SK-N-SH (cell line): ENCODE measurements around the gene MTCH2. TPM values are rescaled to one million over a fixed set of nuclear protein-coding genes. Genes with fewer than 3 reads are reported as not detected.

Experiments
- CTCF ChIA-PET: fragments of 300-600, 350-600 bp; formaldehyde crosslinking; extraction: SDS; loops from one replicate; lab custom pipeline; 2021; lab: Yijun Ruan, JAX
- POLR2A ChIA-PET: fragments of 350-600 bp; sonication (Branson Sonifier 250); formaldehyde crosslinking; extraction: SDS; loops from one replicate; lab custom pipeline; 2020; ENCODE audit warnings: antibody characterized with exemption, inconsistent platforms; lab: Yijun Ruan, JAX
- DNase-seq: peaks from one replicate; pipeline ENCODE4 v3.0.0; 2012
- H2AFZ ChIP-seq: fragments of 200-600 bp; sonication (generic); 2 replicates; pipeline ENCODE4 v1.8.1; 2016; ENCODE audit warnings: antibody characterized with exemption, mild to moderate bottlenecking, low read depth
- H3F3A ChIP-seq: fragments of 200-600 bp; sonication (generic); replicated peaks from 2 replicates; pipeline ENCODE3; 2016; ENCODE audit warnings: antibody characterized with exemption, mild to moderate bottlenecking; ENCODE audit not compliant: insufficient read depth
- H3K27ac ChIP-seq, 2 experiments: fragments of 200-500 bp in 1 of 2; fragments of 200-600 bp in 1 of 2; sonication (Bioruptor generic) in 1 of 2; sonication (generic), shearing (Covaris generic) in 1 of 2; 2 replicates each; pipeline versions ENCODE4 v1.5.1 to v1.6.1; 2014 to 2016; ENCODE audit warnings: low read depth in 2 of 2, inconsistent platforms in 1 of 2, low read length in 1 of 2, mild to moderate bottlenecking in 1 of 2, mixed read lengths in 1 of 2
- H3K27me3 ChIP-seq: fragments of 200-600 bp; sonication (generic), shearing (Covaris generic); 2 replicates; pipeline ENCODE4 v1.6.1; 2016; ENCODE audit warnings: mixed run types; ENCODE audit not compliant: insufficient read depth
- H3K36me3 ChIP-seq, 2 experiments: fragments of 200-500 bp in 1 of 2; fragments of 200-600 bp in 1 of 2; sonication (Bioruptor generic) in 1 of 2; sonication (generic) in 1 of 2; replicated peaks in 1 of 2; 2 replicates each; pipeline versions ENCODE3 to v1.5.1; 2014 to 2016; ENCODE audit warnings: low read length in 1 of 2, mild to moderate bottlenecking in 1 of 2; ENCODE audit not compliant: insufficient read depth in 2 of 2, control insufficient read depth in 1 of 2
- H3K4me1 ChIP-seq, 2 experiments: fragments of 200-500 bp in 1 of 2; fragments of 200-600 bp in 1 of 2; sonication (Bioruptor generic) in 1 of 2; sonication (generic), shearing (Covaris generic) in 1 of 2; 2 replicates each; pipeline versions ENCODE4 v1.5.1 to v1.6.1; 2014 to 2016; ENCODE audit warnings: low read depth in 1 of 2, low read length in 1 of 2, mixed run types in 1 of 2; ENCODE audit not compliant: insufficient read depth in 2 of 2, control insufficient read depth in 1 of 2
- H3K4me2 ChIP-seq: fragments of 200-600 bp; sonication (generic), shearing (Covaris generic); 2 replicates; pipeline ENCODE4 v1.6.1; 2017; ENCODE audit warnings: mixed run types
- H3K4me3 ChIP-seq, 2 experiments: fragments of 200-500 bp in 1 of 2; fragments of 200-600 bp in 1 of 2; sonication (Bioruptor generic) in 1 of 2; sonication (generic), shearing (Covaris generic) in 1 of 2; 2 replicates each; pipeline versions ENCODE4 v1.5.1 to v1.8.1; 2014 to 2016; ENCODE audit warnings: low read depth in 2 of 2, inconsistent platforms in 1 of 2, low read length in 1 of 2, mild to moderate bottlenecking in 1 of 2, mixed read lengths in 1 of 2, moderate library complexity in 1 of 2
- H3K79me2 ChIP-seq: fragments of 200-600 bp; sonication (generic); 2 replicates; pipeline ENCODE4 v1.8.1; 2017; ENCODE audit warnings: mild to moderate bottlenecking; ENCODE audit not compliant: insufficient read depth
- H3K9ac ChIP-seq: fragments of 200-600 bp; sonication (generic); 2 replicates; pipeline ENCODE4 v1.6.1; 2017; ENCODE audit warnings: mixed run types
- H3K9me2 ChIP-seq: fragments of 200-600 bp; sonication (generic); 2 replicates; pipeline ENCODE4 v1.6.1; 2017; ENCODE audit warnings: mixed run types
- H3K9me3 ChIP-seq: fragments of 200-600 bp; sonication (generic); 2 replicates; pipeline ENCODE4 v1.6.1; 2017; ENCODE audit warnings: mixed run types, mild to moderate bottlenecking, moderate library complexity
- H4K20me1 ChIP-seq: fragments of 200-600 bp; sonication (generic); 2 replicates; pipeline ENCODE4 v1.6.1; 2017; ENCODE audit warnings: mild to moderate bottlenecking, mixed run types; ENCODE audit not compliant: insufficient read depth
- CHD2 ChIP-seq: fragments of 150-350 bp; IDR thresholded peaks from 2 replicates; pipeline ENCODE4 v1.6.1; 2018; ENCODE audit warnings: low read length; ENCODE audit not compliant: partially characterized antibody
- ELF1 ChIP-seq: IDR thresholded peaks from 2 replicates; pipeline ENCODE4 v1.4.0; 2012
- EP300 ChIP-seq, 2 experiments: IDR thresholded peaks; 2 replicates each; pipeline versions ENCODE4 v1.4.0 to v1.6.1; 2012; ENCODE audit warnings: borderline replicate concordance in 1 of 2, low read depth in 1 of 2, low read length in 1 of 2
- EZH2phosphoT487 ChIP-seq: fragments of 200-600 bp; sonication (generic); IDR thresholded peaks from 2 replicates; pipeline ENCODE4 v1.6.1; 2017; ENCODE audit warnings: low read depth, mixed run types, mild to moderate bottlenecking, antibody characterized with exemption, moderate library complexity, borderline replicate concordance
- FOXJ3 ChIP-seq: sonication (generic); formaldehyde crosslinking; IDR thresholded peaks from 2 replicates; pipeline ENCODE4 v1.5.1; 2020; ENCODE audit warnings: mild to moderate bottlenecking, missing genetic modification reagents
- GABPA ChIP-seq: IDR thresholded peaks from 2 replicates; pipeline ENCODE4 v1.4.0; 2012; ENCODE audit warnings: low read depth, mild to moderate bottlenecking
- GATA2 ChIP-seq: sonication (generic); formaldehyde crosslinking; IDR thresholded peaks from 2 replicates; pipeline ENCODE4 v1.5.0; 2020; ENCODE audit warnings: mild to moderate bottlenecking, missing genetic modification reagents
- MEF2A ChIP-seq: IDR thresholded peaks from 2 replicates; pipeline ENCODE4 v1.4.0; 2012; ENCODE audit warnings: low read depth, borderline replicate concordance
- MXI1 ChIP-seq: IDR thresholded peaks from 2 replicates; pipeline ENCODE4 v1.6.1; 2012; ENCODE audit warnings: mild to moderate bottlenecking, low read depth, low read length, improper control_type of control experiment
- NFIC ChIP-seq: IDR thresholded peaks from 2 replicates; pipeline ENCODE4 v1.4.0; 2012; ENCODE audit warnings: borderline replicate concordance
- NRF1 ChIP-seq: IDR thresholded peaks from 2 replicates; pipeline ENCODE4 v1.6.1; 2012; ENCODE audit warnings: low read depth, mild to moderate bottlenecking, low read length
- RAD21 ChIP-seq: IDR thresholded peaks from 2 replicates; pipeline ENCODE4 v1.6.1; 2012; ENCODE audit warnings: mild to moderate bottlenecking, low read length
- RFX5 ChIP-seq: IDR thresholded peaks from 2 replicates; pipeline ENCODE4 v1.6.1; 2012; ENCODE audit warnings: mild to moderate bottlenecking, improper control_type of control experiment, low read length
- SIN3A ChIP-seq: IDR thresholded peaks from 2 replicates; pipeline ENCODE4 v1.6.1; 2012; ENCODE audit warnings: low read depth, mild to moderate bottlenecking, low read length, moderate library complexity, borderline replicate concordance
- TCF12 ChIP-seq: IDR thresholded peaks from 2 replicates; pipeline ENCODE4 v1.4.0; 2012
- WGBS: methylation state at CpG from one replicate; pipeline ENCODE4 v1.1.6; 2017; ENCODE audit warnings: low lambda C conversion rate; 5-methylcytosine and 5-hydroxymethylcytosine counted together
- polyA plus RNA-seq, 3 experiments: library from polyadenylated mRNA; depleted of rRNA; stranded (reverse); fragments of >200 nt; gene quantifications; 2 replicates each; pipeline ENCODE4 v1.2.3, GENCODE V29; 2012
- TF ChIP-seq, protein P1 (sequence below): IDR thresholded peaks from 2 replicates; pipeline ENCODE4; 2012
- TF ChIP-seq, protein P2 (sequence below): fragments of 200-600 bp; sonication (generic); IDR thresholded peaks from 2 replicates; pipeline ENCODE4 v1.6.1; 2017; ENCODE audit warnings: antibody characterized with exemption, mild to moderate bottlenecking, moderate library complexity
- TF ChIP-seq, protein P3 (sequence below): fragments of 150-350 bp; IDR thresholded peaks from 2 replicates; pipeline ENCODE4 v1.6.1; 2016; ENCODE audit warnings: mild to moderate bottlenecking, low read depth, low read length
- TF ChIP-seq, protein P4 (sequence below): IDR thresholded peaks from 2 replicates; pipeline ENCODE4 v1.4.0; 2012; ENCODE audit warnings: low read depth, borderline replicate concordance

Gene MTCH2
- polyA plus RNA-seq, 1 of the 3 experiments (the other 2 are of a cell fraction) = 132 TPM

DNA sequence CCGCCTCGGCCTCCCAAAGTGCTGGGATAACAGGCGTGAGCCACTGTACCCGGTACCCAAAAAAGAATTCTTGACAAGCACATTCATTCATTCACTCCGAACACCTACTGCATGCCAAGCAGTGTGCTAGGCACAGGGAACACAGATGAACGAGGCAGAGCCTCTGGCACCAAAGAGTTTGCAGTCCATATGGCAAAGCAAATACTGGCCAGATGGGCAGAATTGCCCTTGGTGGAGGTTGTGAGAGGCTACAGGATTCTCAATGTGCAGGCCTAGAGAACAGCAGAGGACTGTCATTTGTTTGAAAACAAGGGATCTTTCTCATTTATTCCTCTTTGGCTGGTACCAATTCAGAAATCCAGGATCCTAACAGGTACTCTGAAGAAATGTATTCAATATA lies 27.5 kb upstream of the MTCH2 start:
- no peak overlapping the region for H2AFZ ChIP-seq
- WGBS = 89% methylated on average over 6 of the region's 6 CpGs
- no peak for TF ChIP-seq RFX5
- no peak for TF ChIP-seq SIN3A
- TF ChIP-seq FOXJ3 (CRISPR knock-in tag) = no peak
- TF ChIP-seq GATA2 (CRISPR knock-in tag) = no peak
- TF ChIP-seq, protein P1, sequence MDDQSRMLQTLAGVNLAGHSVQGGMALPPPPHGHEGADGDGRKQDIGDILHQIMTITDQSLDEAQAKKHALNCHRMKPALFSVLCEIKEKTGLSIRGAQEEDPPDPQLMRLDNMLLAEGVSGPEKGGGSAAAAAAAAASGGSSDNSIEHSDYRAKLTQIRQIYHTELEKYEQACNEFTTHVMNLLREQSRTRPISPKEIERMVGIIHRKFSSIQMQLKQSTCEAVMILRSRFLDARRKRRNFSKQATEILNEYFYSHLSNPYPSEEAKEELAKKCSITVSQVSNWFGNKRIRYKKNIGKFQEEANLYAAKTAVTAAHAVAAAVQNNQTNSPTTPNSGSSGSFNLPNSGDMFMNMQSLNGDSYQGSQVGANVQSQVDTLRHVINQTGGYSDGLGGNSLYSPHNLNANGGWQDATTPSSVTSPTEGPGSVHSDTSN = no peak
- TF ChIP-seq EZH2phosphoT487 = no peak
- no peak for TF ChIP-seq MEF2A

DNA sequence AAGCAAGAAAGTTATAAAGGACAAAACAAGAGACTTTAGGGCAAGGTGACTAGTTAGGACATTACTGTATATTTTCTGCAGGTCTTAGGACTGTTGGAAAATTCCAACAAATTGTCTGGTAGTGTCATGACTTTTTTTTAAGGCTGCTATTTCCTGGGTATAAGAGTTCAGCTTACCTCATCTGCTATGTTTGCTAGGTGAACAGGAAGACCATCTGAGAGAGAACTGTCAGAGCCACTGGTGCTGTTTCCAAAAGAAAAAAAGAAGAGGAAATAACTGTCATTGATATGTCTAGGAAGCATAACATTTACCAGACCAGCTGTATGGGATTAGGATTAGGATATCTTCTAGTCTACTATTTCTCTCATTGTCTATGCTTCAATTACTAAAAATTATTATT lies 26.3 kb upstream of the MTCH2 start:
- H3K36me3 ChIP-seq = no peaks in the 10 kb centered on the region
- no peak for TF ChIP-seq RAD21
- TF ChIP-seq SIN3A = no peak
- no peak for TF ChIP-seq GABPA
- TF ChIP-seq MXI1 = no peak
- TF ChIP-seq GATA2 (CRISPR knock-in tag) = no peak
- no peak for TF ChIP-seq NFIC
- TF ChIP-seq TCF12 = no peak
- TF ChIP-seq RFX5 = no peak
- TF ChIP-seq, all 33 proteins: peak for 0
- H3F3A ChIP-seq = no peaks in the 10 kb centered on the region
- no peak overlapping the region for H2AFZ ChIP-seq
- H3K27me3 ChIP-seq = no peaks in the 10 kb centered on the region
- H3K27ac ChIP-seq = no peak overlapping the region
- no peaks in the 10 kb centered on the region for H4K20me1 ChIP-seq
- no peaks in the 10 kb centered on the region for H3K9me3 ChIP-seq
- H3K79me2 ChIP-seq = no peaks in the 10 kb centered on the region
- no peak overlapping the region for H3K4me3 ChIP-seq
- ChIA-PET CTCF (no interaction called here), POLR2A (no interaction called here)
- no peak for DNase-seq
- no peak overlapping the region for H3K9ac ChIP-seq
- no peaks in the 10 kb centered on the region for H3K9me2 ChIP-seq
- no peaks in the 10 kb centered on the region for H3K4me1 ChIP-seq
- no peak overlapping the region for H3K4me2 ChIP-seq

More for the DNA sequence above, 27.5 kb upstream of the MTCH2 start:
- no peaks in the 10 kb centered on the region for H3K36me3 ChIP-seq
- CTCF ChIA-PET = no interaction called here
- H3K4me3 ChIP-seq = no peak overlapping the region
- H3K79me2 ChIP-seq = no peaks in the 10 kb centered on the region
- no peaks in the 10 kb centered on the region for H4K20me1 ChIP-seq
- no peaks in the 10 kb centered on the region for H3F3A ChIP-seq
- H3K27me3 ChIP-seq = no peaks in the 10 kb centered on the region
- H3K9me2 ChIP-seq = no peaks in the 10 kb centered on the region
- H3K9ac ChIP-seq = no peak overlapping the region
- no peak for DNase-seq
- no peak overlapping the region for H3K4me2 ChIP-seq
- H3K4me1 ChIP-seq = no peaks in the 10 kb centered on the region
- no peak overlapping the region for H3K27ac ChIP-seq
- POLR2A ChIA-PET = no interaction called here
- H3K9me3 ChIP-seq = no peaks in the 10 kb centered on the region

DNA sequence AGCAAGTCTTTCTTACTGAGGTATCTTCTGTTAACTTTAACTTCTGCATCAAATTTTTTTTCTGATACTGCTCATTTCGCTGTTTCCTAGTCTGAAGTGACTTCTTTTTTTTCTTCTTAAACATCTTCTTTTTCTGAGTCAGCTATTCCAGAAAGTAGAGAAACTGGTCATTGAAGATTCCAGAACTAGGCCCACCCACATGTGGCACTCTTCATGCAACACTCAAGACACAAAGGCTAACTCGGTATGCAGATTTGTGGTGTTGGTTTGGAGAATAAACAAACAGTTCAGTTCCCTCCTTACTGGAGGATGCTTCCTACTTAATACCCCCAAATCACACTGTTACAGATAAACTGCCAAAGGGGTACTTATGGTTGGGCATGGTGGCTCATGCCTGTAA lies 25.2 kb upstream of the MTCH2 start:
- H3K36me3 ChIP-seq = no peaks in the 10 kb centered on the region
- CTCF ChIA-PET = no interaction called here
- H3K4me2 ChIP-seq = no peak overlapping the region
- H2AFZ ChIP-seq = no peak overlapping the region
- no peak overlapping the region for H3K4me3 ChIP-seq
- H3K9me3 ChIP-seq = no peaks in the 10 kb centered on the region
- DNase-seq = no peak
- POLR2A ChIA-PET = no interaction called here
- no peaks in the 10 kb centered on the region for H3K9me2 ChIP-seq
- H3K4me1 ChIP-seq = no peaks in the 10 kb centered on the region; a peak in 1 of 4 replicates
- no peak overlapping the region for H3K9ac ChIP-seq
- WGBS = 98% methylated on average over 2 of the region's 2 CpGs
- H3K27ac ChIP-seq = no peak overlapping the region
- peaks cover 4% of the 10 kb centered on the region for H3F3A ChIP-seq
- no peaks in the 10 kb centered on the region for H3K27me3 ChIP-seq
- H4K20me1 ChIP-seq = no peaks in the 10 kb centered on the region
- no peaks in the 10 kb centered on the region for H3K79me2 ChIP-seq
- no peak for TF ChIP-seq GABPA
- no peak for TF ChIP-seq RFX5
- TF ChIP-seq, protein P2, sequence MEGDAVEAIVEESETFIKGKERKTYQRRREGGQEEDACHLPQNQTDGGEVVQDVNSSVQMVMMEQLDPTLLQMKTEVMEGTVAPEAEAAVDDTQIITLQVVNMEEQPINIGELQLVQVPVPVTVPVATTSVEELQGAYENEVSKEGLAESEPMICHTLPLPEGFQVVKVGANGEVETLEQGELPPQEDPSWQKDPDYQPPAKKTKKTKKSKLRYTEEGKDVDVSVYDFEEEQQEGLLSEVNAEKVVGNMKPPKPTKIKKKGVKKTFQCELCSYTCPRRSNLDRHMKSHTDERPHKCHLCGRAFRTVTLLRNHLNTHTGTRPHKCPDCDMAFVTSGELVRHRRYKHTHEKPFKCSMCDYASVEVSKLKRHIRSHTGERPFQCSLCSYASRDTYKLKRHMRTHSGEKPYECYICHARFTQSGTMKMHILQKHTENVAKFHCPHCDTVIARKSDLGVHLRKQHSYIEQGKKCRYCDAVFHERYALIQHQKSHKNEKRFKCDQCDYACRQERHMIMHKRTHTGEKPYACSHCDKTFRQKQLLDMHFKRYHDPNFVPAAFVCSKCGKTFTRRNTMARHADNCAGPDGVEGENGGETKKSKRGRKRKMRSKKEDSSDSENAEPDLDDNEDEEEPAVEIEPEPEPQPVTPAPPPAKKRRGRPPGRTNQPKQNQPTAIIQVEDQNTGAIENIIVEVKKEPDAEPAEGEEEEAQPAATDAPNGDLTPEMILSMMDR = no peak
- TF ChIP-seq TCF12 = no peak
- TF ChIP-seq NRF1 = no peak
- TF ChIP-seq, protein P3, sequence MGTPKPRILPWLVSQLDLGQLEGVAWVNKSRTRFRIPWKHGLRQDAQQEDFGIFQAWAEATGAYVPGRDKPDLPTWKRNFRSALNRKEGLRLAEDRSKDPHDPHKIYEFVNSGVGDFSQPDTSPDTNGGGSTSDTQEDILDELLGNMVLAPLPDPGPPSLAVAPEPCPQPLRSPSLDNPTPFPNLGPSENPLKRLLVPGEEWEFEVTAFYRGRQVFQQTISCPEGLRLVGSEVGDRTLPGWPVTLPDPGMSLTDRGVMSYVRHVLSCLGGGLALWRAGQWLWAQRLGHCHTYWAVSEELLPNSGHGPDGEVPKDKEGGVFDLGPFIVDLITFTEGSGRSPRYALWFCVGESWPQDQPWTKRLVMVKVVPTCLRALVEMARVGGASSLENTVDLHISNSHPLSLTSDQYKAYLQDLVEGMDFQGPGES = no peak
- no peak for TF ChIP-seq EP300 (IDR thresholded peaks at IDR 0.05; ENCODE audit: borderline replicate concordance in 1 of 2, low read depth in 1 of 2, low read length in 1 of 2)
- no peak for TF ChIP-seq CHD2
- TF ChIP-seq RAD21 = no peak
- TF ChIP-seq, protein P4, sequence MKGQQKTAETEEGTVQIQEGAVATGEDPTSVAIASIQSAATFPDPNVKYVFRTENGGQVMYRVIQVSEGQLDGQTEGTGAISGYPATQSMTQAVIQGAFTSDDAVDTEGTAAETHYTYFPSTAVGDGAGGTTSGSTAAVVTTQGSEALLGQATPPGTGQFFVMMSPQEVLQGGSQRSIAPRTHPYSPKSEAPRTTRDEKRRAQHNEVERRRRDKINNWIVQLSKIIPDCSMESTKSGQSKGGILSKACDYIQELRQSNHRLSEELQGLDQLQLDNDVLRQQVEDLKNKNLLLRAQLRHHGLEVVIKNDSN = no peak
- TF ChIP-seq FOXJ3 (CRISPR knock-in tag) = no peak
- no peak for TF ChIP-seq MEF2A
- no peak for TF ChIP-seq ELF1
